OCI-LY3 (cell line): Measurements from ENCODE around the gene BPIFB2.

Experiments used
- EZH2phosphoT487 ChIP-seq: fragments of 200-600 bp; shearing (Covaris generic); IDR thresholded peaks from 2 replicates; pipeline ENCODE4 v1.6.1; 2018; ENCODE audit warnings: antibody characterized with exemption, mixed run types, low read depth
- TF ChIP-seq, protein P1 (sequence below): fragments of 200-600, 300-600 bp; sonication (generic); IDR thresholded peaks from 2 replicates; pipeline ENCODE4 v1.5.1; 2014; ENCODE audit warnings: antibody characterized with exemption, low read length, low read depth

DNA sequence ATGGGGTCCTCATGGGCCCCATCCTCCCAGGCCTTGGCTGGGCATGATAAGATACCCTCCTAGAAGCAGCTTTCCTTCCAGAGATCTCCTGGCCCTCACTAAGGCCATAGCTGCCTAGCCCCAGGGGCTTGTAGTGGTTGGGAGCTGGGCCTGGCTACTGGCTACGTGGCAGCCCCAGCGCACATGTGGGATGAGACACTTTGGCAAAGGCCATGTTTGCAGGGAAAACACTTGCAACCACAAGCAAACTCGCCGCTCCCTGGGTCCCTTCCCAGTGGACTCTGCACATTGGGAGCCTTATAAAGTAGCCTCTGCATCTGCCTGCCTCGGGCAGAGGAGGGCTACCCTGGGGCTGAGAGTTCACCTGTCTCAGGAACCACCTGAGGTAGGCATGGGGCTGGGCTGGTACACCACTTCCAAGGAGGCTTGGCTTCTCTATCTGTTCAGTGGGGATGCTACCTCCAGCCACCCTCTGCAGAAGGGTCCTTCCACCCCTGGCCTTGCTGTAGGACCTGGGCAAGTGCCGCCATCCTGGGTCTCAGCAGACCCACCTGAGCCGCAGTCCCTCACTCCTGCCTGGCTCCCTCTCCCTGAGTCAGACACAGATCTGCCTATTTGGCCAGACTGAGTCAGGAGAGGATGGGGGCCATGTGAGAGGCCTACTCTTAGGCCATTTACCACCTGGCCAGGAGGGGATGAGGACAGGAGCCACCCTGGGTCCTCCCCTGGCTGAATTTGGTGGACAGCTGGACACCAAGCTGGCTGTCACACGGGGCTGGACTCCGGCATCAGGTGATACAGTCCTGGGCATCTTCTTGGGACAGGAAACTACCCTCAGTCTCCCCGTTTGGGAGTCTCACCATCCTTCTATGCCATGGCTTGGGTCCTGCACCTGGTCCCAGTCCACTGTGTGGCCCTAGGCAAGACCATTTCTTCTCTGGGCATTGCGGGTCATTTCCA, at the start of gene BPIFB2:
- TF ChIP-seq, protein P1, sequence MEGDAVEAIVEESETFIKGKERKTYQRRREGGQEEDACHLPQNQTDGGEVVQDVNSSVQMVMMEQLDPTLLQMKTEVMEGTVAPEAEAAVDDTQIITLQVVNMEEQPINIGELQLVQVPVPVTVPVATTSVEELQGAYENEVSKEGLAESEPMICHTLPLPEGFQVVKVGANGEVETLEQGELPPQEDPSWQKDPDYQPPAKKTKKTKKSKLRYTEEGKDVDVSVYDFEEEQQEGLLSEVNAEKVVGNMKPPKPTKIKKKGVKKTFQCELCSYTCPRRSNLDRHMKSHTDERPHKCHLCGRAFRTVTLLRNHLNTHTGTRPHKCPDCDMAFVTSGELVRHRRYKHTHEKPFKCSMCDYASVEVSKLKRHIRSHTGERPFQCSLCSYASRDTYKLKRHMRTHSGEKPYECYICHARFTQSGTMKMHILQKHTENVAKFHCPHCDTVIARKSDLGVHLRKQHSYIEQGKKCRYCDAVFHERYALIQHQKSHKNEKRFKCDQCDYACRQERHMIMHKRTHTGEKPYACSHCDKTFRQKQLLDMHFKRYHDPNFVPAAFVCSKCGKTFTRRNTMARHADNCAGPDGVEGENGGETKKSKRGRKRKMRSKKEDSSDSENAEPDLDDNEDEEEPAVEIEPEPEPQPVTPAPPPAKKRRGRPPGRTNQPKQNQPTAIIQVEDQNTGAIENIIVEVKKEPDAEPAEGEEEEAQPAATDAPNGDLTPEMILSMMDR, result no peak
- no peak for TF ChIP-seq EZH2phosphoT487
